LNCAP (cell line): ENCODE measurements around the gene TRMU.

Experiments used
- TF ChIP-seq, protein P1 (sequence below): fragments of 450-650 bp; IDR thresholded peaks from 2 replicates; pipeline ENCODE4 v1.5.1; 2017; ENCODE audit warnings: mild to moderate bottlenecking

Gene TRMU

DNA sequence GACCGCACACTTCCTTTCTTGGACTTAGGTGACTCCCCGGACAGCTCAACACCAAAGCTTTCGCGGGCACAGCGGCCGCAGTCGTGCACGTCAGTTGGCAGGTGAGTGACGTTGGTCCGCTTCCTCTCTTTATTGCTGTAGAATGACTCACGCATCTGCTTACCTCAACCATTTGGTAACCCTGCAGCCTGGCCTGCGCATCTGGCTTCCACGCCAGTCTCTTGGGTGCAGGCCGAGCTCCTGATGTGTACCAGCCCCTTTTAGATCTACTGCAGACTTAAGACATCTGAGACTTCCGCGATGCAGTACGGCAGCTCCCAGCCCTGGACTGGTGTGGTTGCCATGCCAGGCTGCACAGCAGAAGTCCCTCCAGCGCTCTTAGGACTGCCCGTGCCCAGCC lies 12.4 kb upstream of the TRMU start:
- TF ChIP-seq, protein P1, sequence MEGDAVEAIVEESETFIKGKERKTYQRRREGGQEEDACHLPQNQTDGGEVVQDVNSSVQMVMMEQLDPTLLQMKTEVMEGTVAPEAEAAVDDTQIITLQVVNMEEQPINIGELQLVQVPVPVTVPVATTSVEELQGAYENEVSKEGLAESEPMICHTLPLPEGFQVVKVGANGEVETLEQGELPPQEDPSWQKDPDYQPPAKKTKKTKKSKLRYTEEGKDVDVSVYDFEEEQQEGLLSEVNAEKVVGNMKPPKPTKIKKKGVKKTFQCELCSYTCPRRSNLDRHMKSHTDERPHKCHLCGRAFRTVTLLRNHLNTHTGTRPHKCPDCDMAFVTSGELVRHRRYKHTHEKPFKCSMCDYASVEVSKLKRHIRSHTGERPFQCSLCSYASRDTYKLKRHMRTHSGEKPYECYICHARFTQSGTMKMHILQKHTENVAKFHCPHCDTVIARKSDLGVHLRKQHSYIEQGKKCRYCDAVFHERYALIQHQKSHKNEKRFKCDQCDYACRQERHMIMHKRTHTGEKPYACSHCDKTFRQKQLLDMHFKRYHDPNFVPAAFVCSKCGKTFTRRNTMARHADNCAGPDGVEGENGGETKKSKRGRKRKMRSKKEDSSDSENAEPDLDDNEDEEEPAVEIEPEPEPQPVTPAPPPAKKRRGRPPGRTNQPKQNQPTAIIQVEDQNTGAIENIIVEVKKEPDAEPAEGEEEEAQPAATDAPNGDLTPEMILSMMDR, result no peak

DNA sequence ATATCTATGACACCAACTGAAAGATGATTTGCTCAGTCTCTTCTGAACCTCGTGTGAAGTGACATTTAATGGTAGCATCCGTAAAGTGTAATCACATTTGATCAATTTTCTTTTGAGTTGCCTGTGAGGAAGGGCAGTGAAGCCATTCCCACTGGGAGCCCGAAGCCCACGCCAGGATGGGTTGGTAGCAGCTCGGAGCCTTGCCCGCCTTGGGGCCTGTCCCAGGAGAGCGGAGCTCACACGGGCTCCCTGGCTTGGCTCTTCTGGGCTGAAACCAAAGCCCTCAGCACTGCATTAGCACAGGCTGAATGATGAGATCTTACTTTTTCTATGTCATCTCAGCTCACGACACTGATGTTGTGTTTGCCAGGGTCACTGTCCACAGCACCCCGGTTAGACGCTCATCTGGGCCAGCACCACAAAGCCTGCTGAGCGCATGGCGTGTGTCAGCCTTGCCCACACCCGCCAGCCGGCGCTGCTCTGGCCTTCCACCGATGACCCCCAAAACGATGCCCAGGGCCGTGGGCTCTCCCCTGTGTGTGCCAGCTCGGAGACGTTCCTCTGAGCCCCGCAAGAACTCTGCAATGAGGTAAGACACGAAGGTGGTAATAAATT lies 9.3 kb upstream of the TRMU start:
- TF ChIP-seq, protein P1, result no peak

DNA sequence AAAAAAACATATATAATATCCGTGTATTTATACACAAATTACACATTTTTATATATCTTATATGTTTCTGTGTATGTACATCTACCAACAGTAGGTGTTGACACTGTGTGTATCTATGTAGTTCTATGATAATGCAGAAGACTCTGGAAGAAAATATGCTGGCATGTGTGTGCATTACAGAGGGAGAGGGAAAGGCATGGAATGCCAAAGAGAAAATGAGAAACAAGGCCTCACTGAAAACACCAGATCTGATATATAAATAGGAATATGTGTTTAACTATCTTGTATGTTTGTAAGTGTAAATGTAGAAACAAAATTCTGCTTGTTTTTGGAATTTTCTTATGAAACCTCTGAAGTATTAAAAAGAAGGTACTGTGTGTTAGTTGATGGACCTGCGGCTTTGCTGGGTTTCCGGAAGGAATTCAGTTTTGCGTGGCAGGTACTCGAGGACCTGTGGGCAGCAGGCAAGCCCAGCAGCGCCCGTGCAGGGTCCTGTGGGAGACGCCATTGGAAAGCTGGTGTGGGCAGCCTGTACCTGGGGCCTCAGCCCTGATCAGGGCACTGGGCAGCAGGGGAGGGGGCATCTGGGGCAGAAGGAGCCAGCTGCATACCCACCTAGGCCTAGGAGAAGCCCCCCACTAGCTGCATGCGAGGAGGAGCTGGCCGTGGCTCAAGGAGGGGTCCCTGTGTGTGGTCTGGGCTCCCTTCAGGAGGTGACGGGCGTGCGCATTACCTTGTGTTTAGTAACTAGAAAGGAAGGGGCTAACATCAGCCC lies 7.6 kb upstream of the TRMU start:
- TF ChIP-seq, protein P1, result no peak

DNA sequence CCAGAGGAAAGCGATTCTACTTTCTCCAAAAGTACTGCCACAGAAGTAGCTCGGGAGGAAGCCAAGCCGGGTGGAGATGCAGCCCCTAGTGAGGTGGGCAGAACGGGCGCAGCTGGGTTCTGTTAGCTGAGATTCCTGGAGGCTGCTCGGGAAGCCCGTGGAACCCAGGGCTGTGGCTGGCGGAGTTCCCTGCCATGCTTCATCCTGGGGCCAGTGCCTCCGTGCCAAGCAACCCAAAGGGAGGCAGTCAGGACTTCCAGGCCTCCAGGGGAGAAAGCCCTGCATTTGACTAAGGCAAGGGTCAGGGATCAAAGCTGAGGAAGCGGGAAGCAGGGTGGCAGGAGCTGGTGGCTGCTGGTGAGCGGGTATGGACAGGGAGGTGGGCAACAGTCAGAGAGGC lies 6.7 kb upstream of the TRMU start:
- TF ChIP-seq, protein P1, result no peak

DNA sequence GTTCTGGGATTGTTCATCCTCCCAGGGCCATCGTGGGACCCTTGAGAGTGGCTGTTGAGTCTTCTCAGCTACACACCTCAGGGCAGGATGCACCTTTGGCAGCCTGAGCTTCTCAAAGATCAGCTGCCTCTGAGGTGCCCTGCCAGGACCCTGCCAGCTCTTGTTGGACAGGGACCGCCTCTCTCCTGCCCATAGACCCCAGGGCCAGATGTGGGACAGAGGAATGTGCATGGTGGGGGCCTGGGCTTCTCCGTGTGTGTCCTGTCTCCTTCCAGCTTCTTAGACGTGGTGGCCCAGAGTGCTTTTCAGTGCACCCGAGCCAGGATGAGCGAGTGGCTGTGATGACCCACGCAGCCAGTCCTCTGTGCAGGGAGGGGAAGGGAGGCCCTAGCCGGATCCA lies 5.9 kb upstream of the TRMU start:
- TF ChIP-seq, protein P1, result no peak

DNA sequence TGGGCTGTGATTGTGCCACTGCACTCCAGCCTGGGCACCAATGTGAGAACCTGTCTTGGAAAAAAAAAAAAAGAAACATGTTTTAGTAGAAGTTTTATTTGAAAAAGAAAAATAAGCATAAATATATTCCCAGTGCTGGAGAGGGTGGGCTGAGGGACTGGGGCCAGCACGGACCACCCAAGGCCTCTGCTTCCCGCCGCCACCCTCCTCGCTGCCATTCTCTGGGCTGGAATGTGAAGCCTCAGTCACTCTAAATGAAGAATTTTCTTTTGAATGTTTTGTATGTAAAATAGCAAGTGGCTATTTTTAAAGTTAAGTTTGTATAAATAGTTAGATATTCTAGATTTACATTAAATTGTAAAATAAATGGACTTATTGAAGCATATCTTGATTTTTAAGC lies 5.1 kb upstream of the TRMU start:
- TF ChIP-seq, protein P1, result no peak

DNA sequence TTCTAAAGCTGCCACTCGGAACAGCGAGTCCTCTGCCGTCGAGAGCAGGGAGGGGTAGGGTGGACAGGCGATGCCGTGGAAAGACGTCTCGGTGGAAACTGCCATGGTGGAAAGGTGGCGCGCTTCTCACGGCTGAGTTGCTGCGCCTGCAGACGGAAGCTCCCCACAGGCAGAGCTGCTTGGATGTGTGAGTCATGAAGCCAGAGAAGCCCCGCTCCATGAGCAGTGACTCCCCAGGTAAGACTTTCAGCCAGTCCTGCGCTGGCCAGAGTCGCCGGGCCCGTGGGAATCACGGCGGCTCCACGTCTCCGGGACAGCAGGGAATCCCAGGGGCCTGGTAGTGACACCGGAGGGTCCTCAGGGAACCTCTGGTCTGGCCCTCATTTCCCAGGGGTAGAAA lies 4.0 kb upstream of the TRMU start:
- TF ChIP-seq, protein P1, result no peak
